Smooth muscle cell (in vitro differentiated cells): ENCODE data around the gene CST3. TPM values are rescaled to one million over a fixed set of nuclear protein-coding genes. Genes with fewer than 3 reads are reported as not detected.
A peak's percentile ranks its signal among the peaks of the same experiment; 100 is the strongest.
"Not testable (repeated sequence)": the region's sequence is repeated elsewhere in the genome, so short reads cannot be mapped to it uniquely, and the experiment has no call there.

Source experiments
- DNase-seq: peaks from one replicate; lab custom pipeline; 2025; ENCODE audit not compliant: unreplicated experiment; lab: John Stamatoyannopoulos, UW
- H2AFZ ChIP-seq: fragments of 200-600 bp; sonication (generic); 2 replicates; pipeline ENCODE4 v1.6.0; 2016; ENCODE audit warnings: antibody characterized with exemption, low read depth, mild to moderate bottlenecking
- H3F3A ChIP-seq: fragments of 200-600 bp; sonication (generic); 2 replicates; pipeline ENCODE4 v1.6.0; 2017; ENCODE audit warnings: antibody characterized with exemption, low read depth
- H3K27ac ChIP-seq: fragments of 200-600 bp; sonication (generic); 2 replicates; pipeline ENCODE4 v1.5.1; 2016; ENCODE audit warnings: low read depth, mild to moderate bottlenecking
- H3K27me3 ChIP-seq: fragments of 200-600 bp; sonication (generic); 2 replicates; pipeline ENCODE4 v1.6.1; 2016; ENCODE audit warnings: low read depth, mild to moderate bottlenecking
- H3K36me3 ChIP-seq: fragments of 200-600 bp; sonication (generic); 2 replicates; pipeline ENCODE4 v1.5.1; 2016; ENCODE audit warnings: low read depth
- H3K4me1 ChIP-seq: fragments of 200-600 bp; sonication (generic); 2 replicates; pipeline ENCODE4 v1.5.1; 2016; ENCODE audit warnings: low read depth
- H3K4me2 ChIP-seq: fragments of 200-600 bp; sonication (generic); 2 replicates; pipeline ENCODE4 v1.6.0; 2016; ENCODE audit warnings: mild to moderate bottlenecking
- H3K4me3 ChIP-seq: fragments of 200-600 bp; sonication (generic); 2 replicates; pipeline ENCODE4 v1.5.1; 2016; ENCODE audit warnings: mild to moderate bottlenecking
- H3K79me2 ChIP-seq: fragments of 200-600 bp; sonication (generic); 2 replicates; pipeline ENCODE4 v1.6.0; 2016; ENCODE audit warnings: low read depth, mild to moderate bottlenecking
- H3K9ac ChIP-seq: fragments of 200-600 bp; sonication (generic); 2 replicates; pipeline ENCODE4 v1.6.0; 2016; ENCODE audit warnings: low read depth
- H3K9me3 ChIP-seq: fragments of 200-600 bp; sonication (generic); replicated peaks from 2 replicates; pipeline ENCODE4 v1.5.1; 2016; ENCODE audit warnings: low read depth
- H4K20me1 ChIP-seq: fragments of 200-600 bp; sonication (generic); 2 replicates; pipeline ENCODE4 v1.6.0; 2016; ENCODE audit warnings: low read depth
- CTCF ChIP-seq: fragments of 200-600 bp; sonication (generic); IDR thresholded peaks from 2 replicates; pipeline ENCODE4 v1.5.1; 2017; ENCODE audit warnings: borderline replicate concordance, mild to moderate bottlenecking, antibody characterized with exemption; ENCODE audit not compliant: insufficient read depth, poor library complexity, severe bottlenecking
- WGBS: methylation state at CpG from one replicate; pipeline ENCODE4 v1.1.7; 2016; ENCODE audit warnings: low lambda C conversion rate; 5-methylcytosine and 5-hydroxymethylcytosine counted together
- polyA plus RNA-seq: library from polyadenylated mRNA; unstranded; fragments of >200 nt; fragmentation: Nextera tagmentation; extraction: Ambion mirVana; gene quantifications from 2 replicates; pipeline ENCODE4 v1.2.1, GENCODE V29; 2016
- total RNA-seq: library from RNA; depleted of rRNA; stranded (reverse); fragments of >200 nt; gene quantifications from 2 replicates; pipeline ENCODE4 v1.2.3, GENCODE V29; 2014

The CST3 gene
- 146 and 170 TPM in 2 replicates for total RNA-seq
- 338 and 410 TPM in 2 replicates for polyA plus RNA-seq

DNA sequence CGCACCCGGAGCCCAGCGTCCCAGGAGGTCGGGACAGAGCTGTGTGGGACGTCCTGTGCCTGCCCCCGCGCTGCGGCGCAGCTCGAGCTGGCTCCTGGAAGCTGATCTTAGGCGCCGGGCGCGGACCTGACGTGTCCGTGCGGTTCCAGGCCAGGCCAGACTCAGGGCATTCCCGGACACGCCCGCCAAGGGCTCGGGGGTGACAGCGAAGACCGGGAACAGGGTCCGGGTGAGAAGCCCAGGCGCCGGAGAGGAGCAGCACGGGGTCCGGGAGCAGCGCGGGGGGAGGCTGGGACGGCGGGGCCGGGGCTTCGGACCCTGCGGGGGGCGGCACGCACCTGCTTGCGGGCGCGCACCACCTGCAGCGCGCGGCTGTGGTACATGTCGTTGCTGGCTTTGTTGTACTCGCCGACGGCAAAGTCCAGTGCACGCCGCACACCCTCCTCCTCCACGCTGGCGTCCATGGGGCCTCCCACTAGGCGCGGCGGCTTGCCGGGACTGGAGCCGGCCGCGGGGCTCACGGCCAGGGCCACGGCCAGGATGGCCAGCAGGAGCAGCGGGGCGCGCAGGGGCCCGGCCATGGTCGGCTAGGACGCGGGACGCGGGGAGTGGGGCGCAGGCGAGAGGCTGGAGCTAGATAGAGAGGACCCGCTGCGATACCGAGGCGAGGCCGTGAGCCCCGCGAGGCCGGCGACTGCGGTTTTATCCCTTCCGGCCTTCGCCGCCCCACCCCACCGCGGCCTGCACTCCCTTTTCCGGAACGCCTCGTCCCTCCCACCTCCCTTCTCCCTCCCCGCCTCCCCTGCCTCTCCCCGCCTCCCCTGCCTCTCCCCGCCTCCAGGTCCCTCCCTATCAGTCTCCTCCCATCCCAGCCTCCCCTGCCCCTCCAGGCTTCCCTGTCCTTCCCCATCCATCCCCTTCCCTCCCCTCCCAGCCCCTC lies at the start of gene CST3:
TSS of gene CST3 (minus strand) at position 674 of the 940 bp plus-strand sequence. CDS start at position 581, 93 bp downstream.
- TF ChIP-seq CTCF, result no peak
- peaks cover 3% of the 10 kb centered on the region for H3K79me2 ChIP-seq
- DNase-seq, result peak; percentile 35
- H2AFZ ChIP-seq, result peak within 1 kb of the TSS; percentile 95
- no peaks in the 10 kb centered on the region for H3K27me3 ChIP-seq
- WGBS, result under 1% methylated on average over 61 of the region's 92 CpGs
- H3F3A ChIP-seq, result peaks cover 10% of the 10 kb centered on the region
- H3K27ac ChIP-seq, result peak within 1 kb of the TSS; percentile 19
- no peaks in the 10 kb centered on the region for H3K36me3 ChIP-seq
- peak within 1 kb of the TSS; percentile 91 for H3K4me3 ChIP-seq
- H3K4me2 ChIP-seq, result peak within 1 kb of the TSS; percentile 99
- peaks cover 20% of the 10 kb centered on the region for H4K20me1 ChIP-seq
- peaks cover 12% of the 10 kb centered on the region for H3K4me1 ChIP-seq
- peak within 1 kb of the TSS; percentile 85 for H3K9ac ChIP-seq
- no peaks in the 10 kb centered on the region for H3K9me3 ChIP-seq

- TF ChIP-seq CTCF, result no peak
- Histone ChIP-seq H3K4me2 (no peak overlapping the region), H3K79me2 (no peaks in the 10 kb centered on the region), H3F3A (no peaks in the 10 kb centered on the region), H3K36me3 (no peaks in the 10 kb centered on the region), H3K9me3 (no peaks in the 10 kb centered on the region), H3K9ac (no peak overlapping the region), H3K4me1 (no peaks in the 10 kb centered on the region), H2AFZ (no peak overlapping the region), H4K20me1 (no peaks in the 10 kb centered on the region), H3K4me3 (no peak overlapping the region), H3K27me3 (peaks cover 4% of the 10 kb centered on the region), H3K27ac (no peak overlapping the region)
- no peak for DNase-seq
- 98% methylated on average over 4 of the region's 4 CpGs for whole genome bisulfite sequencing
These were observed 48.4 kb upstream of the CST3 start for GRCh38 chr20:23686046-23686750.

GRCh38 chr20:23685529-23685896 lies 47.8 kb upstream of the CST3 start:
- not testable (repeated sequence) for H3K27me3 ChIP-seq, H3F3A ChIP-seq, H2AFZ ChIP-seq, H3K36me3 ChIP-seq, H3K79me2 ChIP-seq, H3K9me3 ChIP-seq, H3K27ac ChIP-seq, H4K20me1 ChIP-seq, H3K4me2 ChIP-seq, DNase-seq, H3K4me1 ChIP-seq, H3K4me3 ChIP-seq, H3K9ac ChIP-seq
- WGBS, result 95% methylated on average over 4 of the region's 4 CpGs

DNA sequence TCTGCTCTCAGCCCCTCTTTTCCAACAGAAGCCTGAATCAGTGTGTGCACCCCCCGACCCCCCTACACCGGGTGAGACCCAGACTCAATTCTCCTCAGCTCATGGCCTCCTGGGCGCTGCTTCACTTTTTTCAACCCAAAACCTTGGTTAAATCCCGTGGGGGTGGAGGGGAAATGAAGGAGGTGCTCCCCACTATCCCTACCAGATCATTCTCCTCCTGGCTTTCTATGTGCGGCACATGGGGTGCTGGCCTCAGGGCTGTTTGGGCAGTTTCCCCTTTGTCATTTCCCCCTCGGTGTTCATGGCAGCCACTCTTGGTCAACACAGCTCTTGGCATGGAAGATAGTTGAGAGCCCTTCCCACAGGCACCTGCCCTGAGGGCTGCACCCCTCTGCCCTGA lies 46.5 kb upstream of the CST3 start:
- no peaks in the 10 kb centered on the region for H3F3A ChIP-seq
- H3K9me3 ChIP-seq, result no peaks in the 10 kb centered on the region
- WGBS, result 97% methylated on average over 6 of the region's 6 CpGs
- no peaks in the 10 kb centered on the region for H3K36me3 ChIP-seq
- no peaks in the 10 kb centered on the region for H3K4me1 ChIP-seq
- no peak overlapping the region for H3K4me2 ChIP-seq
- H4K20me1 ChIP-seq, result no peaks in the 10 kb centered on the region
- no peaks in the 10 kb centered on the region for H3K79me2 ChIP-seq
- H3K9ac ChIP-seq, result no peak overlapping the region
- peaks cover 4% of the 10 kb centered on the region for H3K27me3 ChIP-seq
- H3K27ac ChIP-seq, result no peak overlapping the region
- TF ChIP-seq CTCF, result no peak
- H2AFZ ChIP-seq, result no peak overlapping the region
- no peak for DNase-seq
- no peak overlapping the region for H3K4me3 ChIP-seq
